Measurements from ENCODE around the gene NAA38.
A peak's percentile ranks its signal among the peaks of the same experiment; 100 is the strongest.

NAA38 gene, protein sequence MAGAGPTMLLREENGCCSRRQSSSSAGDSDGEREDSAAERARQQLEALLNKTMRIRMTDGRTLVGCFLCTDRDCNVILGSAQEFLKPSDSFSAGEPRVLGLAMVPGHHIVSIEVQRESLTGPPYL

DNA sequence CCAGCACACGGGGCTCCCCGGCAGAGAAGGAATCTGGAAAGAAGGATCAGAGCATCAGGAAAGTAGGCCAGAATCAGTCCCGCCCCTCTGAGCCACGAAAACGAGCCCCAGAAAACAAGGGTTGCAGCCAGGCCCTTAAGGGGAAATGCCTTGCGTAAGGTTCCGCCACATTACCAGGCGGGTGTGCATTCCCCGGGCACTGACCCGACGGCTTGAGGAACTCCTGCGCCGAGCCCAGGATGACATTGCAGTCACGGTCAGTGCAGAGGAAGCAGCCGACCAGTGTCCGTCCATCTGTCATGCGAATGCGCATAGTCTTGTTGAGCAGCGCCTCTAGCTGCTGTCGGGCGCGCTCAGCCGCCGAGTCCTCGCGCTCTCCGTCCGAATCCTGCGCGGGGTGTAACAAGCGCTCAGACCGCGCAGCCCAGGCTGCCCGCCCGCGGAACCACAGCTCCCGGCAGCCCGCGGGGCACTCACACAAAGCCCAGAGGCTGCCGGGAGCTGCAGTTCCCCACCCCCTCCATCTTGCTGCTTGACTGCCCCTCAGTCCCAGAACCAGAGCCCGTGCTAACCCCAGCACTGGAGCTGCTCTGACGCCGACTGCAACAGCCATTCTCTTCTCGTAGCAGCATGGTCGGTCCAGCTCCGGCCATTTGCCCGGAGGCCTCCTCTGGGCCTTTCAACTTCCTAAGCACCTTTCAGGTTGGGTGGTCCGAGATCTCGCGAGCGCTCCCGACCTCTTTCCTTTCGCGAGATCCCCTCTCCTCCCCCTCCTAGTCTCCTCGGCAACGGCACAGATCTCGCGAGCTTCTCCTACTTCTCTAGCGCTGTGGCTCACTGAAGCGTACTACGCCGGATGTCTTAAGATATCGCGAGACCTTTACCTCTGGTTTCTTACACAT is at the start of gene NAA38:
Gene NAA38, minus strand, starts transcription at position 749 of the 902 bp plus-strand sequence. Its CDS starts 96 bp downstream, at position 653.
- Mint-ChIP-seq H3K27me3 (no peaks in the 10 kb centered on the region), H3K27ac (no peak within 1 kb of the TSS), H3K4me1 (peaks cover 29% of the 10 kb centered on the region), H3K4me3 (no peak within 1 kb of the TSS), H3K9me3 (no peaks in the 10 kb centered on the region)
- DNase-seq (peak; percentile 96), ATAC-seq (peak; percentile 91)

DNA sequence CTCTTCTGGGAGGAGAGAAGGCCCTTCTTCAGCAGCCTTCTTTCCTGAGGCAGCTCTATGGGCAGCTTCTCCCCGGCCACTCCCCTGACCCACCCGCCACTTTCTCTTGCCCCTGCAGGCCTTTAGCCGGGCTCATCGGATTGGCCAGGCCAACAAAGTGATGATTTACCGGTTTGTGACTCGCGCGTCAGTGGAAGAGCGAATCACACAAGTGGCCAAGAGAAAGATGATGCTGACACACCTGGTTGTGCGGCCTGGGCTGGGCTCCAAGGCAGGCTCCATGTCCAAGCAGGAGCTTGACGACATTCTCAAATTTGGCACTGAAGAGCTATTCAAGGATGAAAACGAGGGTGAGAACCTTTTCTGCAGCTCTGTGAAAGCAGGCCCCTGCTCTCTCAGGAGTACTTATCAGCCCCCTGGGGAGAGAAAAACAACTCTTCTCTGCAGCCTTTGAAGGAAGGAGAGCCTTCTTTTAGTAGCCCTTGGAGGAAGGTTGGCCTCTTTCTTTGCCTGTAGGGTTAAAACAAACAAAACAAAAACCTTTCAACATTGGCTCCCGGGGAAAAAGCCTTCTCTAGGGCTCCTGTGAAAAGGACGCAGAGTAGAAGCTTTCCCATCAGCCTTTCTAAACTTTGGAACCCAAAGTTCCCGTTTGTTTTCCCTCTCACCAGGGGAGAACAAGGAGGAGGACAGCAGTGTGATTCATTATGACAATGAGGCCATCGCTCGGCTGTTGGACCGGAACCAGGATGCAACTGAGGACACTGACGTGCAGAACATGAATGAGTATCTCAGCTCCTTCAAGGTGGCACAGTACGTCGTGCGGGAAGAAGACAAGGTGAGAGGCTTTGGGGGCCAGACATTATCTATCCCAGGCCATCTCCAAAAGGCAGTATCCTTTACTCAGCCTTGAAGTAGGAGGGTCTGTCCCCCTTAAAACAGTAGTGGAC is 46.1 kb upstream of the NAA38 start:
- Mint-ChIP-seq H3K27ac (no peak overlapping the region), H3K27me3 (no peaks in the 10 kb centered on the region), H3K4me1 (no peaks in the 10 kb centered on the region), H3K9me3 (no peaks in the 10 kb centered on the region), H3K4me3 (no peak overlapping the region)
- no peak for DNase-seq
- ATAC-seq: no peak

DNA sequence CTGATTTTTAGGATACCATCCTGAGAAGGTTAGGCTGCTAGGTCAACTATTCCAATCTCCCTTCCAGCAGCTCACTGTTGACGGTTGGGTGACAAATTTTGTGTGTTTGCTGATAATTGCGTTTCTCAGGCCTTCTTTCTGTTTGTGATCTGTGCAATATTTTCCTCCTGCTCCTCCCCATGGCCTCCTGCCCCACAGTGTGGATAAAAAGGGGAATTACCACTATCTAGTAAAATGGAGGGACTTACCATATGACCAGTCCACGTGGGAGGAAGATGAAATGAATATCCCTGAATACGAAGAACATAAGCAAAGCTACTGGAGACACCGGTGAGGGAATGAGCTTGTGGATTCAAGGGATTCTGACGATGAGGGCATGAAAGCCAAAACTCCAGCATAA is 40.4 kb upstream of the NAA38 start:
- Mint-ChIP-seq H3K4me1 (peaks cover 33% of the 10 kb centered on the region), H3K4me3 (no peak overlapping the region), H3K27me3 (no peaks in the 10 kb centered on the region), H3K9me3 (no peaks in the 10 kb centered on the region), H3K27ac (peak overlapping the region in 1 of 2 donors; percentile 30)
- DNase-seq (peak in 1 of 2 donors; percentile 16), ATAC-seq (peak; percentile 69)

DNA sequence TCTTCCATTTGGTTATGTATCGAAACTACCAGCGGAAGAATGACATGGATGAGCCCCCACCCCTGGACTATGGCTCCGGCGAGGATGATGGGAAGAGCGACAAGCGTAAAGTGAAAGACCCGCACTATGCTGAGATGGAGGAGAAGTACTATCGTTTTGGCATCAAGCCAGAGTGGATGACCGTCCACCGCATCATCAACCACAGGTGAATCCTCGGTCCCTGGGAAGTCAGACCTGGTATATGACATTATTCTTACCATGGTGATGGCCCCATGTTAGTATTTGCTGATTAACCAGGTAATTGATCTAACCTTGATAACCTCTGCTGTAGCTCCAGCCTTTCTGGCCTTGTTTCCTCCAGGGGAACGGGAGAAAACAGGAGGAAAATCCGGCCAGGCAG is 39.7 kb upstream of the NAA38 start:
- peaks cover 33% of the 10 kb centered on the region for H3K4me1 Mint-ChIP-seq
- H3K27me3 Mint-ChIP-seq: no peaks in the 10 kb centered on the region
- H3K4me3 Mint-ChIP-seq: no peak overlapping the region
- peak in 1 of 2 donors; percentile 3 for DNase-seq
- no peak for ATAC-seq
- no peaks in the 10 kb centered on the region for H3K9me3 Mint-ChIP-seq
- peak overlapping the region; percentile 28 to 72 for H3K27ac Mint-ChIP-seq

DNA sequence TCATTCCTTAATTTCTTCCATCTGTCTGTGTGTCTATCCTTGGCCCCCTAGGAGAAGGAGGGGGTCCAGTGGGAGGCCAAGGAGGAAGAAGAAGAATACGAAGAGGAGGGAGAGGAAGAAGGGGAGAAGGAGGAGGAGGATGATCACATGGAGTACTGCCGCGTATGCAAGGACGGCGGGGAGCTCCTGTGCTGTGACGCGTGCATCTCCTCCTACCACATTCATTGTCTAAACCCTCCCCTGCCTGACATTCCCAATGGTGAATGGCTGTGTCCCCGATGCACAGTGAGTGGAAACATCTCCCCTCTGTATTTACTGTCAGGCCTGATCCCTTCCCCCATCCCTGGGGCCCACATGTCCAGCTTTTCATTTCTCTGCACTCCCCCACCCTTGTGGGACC is 37.5 kb upstream of the NAA38 start:
- Mint-ChIP-seq H3K27me3 (no peaks in the 10 kb centered on the region), H3K4me3 (no peak overlapping the region), H3K27ac (peak overlapping the region; percentile 35 to 47), H3K9me3 (no peaks in the 10 kb centered on the region), H3K4me1 (peaks cover 39% of the 10 kb centered on the region)
- DNase-seq (peak in 1 of 2 donors; percentile 2), ATAC-seq (no peak)

DNA sequence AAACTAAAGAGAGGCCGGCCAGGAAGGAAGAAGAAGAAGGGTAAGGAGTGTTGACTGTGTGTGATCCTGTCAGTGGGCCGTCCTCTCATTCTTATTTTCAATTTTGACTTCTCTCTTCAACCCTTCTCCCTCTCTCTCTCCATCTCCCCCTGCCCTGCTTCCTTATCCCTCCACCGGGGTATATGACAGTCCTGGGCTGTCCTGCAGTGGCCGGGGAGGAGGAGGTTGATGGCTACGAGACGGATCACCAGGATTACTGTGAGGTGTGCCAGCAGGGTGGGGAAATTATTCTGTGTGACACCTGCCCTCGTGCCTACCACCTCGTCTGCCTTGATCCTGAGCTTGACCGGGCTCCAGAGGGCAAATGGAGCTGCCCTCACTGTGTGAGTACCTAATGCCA is 36.9 kb upstream of the NAA38 start:
- Mint-ChIP-seq H3K27me3 (no peaks in the 10 kb centered on the region), H3K27ac (peak overlapping the region in 1 of 2 donors; percentile 72), H3K4me1 (peaks cover 39% of the 10 kb centered on the region), H3K9me3 (no peaks in the 10 kb centered on the region), H3K4me3 (no peak overlapping the region)
- peak in 1 of 2 donors; percentile 2 for DNase-seq
- no peak for ATAC-seq

DNA sequence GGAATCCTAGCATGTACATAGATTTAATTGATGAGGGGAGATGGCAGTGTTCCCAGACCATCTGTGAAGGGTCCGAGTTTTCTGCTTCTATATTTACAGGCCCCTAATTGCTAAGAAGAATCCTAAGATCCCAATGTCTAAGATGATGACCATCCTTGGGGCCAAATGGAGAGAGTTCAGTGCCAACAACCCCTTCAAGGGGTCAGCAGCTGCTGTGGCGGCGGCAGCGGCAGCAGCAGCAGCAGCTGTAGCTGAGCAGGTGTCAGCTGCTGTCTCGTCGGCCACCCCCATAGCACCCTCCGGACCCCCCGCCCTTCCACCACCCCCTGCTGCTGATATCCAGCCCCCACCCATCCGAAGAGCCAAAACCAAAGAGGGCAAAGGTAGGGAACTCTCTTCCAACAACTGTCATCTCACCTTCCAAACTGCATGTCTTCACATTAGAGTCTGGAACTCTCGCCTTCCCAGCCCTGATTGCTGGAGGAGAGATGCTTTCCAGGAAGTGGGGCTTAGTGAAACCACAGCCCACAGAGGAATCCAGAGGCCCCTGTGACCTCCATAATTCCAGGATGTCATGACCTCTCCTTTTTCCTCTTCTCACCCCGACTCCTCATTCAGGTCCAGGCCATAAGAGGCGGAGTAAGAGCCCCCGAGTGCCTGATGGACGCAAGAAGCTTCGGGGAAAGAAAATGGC is 36.0 kb upstream of the NAA38 start:
- H3K27ac Mint-ChIP-seq: peak overlapping the region in 1 of 2 donors; percentile 20
- H3K4me3 Mint-ChIP-seq: no peak overlapping the region
- no peaks in the 10 kb centered on the region for H3K27me3 Mint-ChIP-seq
- H3K9me3 Mint-ChIP-seq: no peaks in the 10 kb centered on the region
- peaks cover 39% of the 10 kb centered on the region for H3K4me1 Mint-ChIP-seq
- ATAC-seq: no peak
- DNase-seq: no peak

DNA sequence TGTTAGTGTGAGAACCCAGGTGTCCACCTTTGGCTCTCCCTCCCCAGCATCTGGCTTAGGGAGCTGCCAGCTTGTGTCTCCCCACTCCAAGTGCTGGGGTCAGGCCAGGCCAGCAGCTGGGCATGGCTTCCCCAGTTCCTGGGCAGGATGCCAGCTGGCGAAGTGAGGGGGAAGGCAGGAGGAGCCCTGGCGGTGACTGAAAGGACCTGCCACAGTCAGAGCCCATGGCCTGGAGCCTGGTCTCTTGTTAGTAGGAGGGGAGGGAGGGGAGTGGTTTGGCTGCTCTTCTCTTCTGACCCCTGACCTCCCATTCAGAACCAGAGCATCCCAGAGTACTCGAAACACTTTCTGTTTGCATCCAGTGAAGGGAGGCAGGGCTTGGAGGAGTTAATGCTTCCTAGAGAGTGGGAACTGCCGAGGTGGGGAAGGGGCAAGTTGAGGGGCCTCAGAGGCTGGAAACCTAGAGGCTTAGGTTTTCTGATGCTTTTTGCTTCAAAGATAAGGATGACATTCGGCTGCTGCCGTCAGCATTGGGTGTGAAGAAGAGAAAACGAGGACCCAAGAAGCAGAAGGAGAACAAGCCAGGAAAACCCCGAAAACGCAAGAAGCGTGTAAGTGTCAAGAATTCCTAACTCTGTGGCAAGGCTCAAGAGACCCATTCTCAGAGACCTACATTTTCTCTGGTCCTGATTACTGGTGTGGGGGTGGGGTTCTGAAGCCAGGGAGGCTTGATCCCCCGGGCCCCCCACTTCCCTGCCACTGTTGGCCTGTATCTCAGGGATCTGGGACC is 32.0 kb upstream of the NAA38 start:
- H3K27ac Mint-ChIP-seq: no peak overlapping the region
- no peak for ATAC-seq
- H3K9me3 Mint-ChIP-seq: no peaks in the 10 kb centered on the region

DNA sequence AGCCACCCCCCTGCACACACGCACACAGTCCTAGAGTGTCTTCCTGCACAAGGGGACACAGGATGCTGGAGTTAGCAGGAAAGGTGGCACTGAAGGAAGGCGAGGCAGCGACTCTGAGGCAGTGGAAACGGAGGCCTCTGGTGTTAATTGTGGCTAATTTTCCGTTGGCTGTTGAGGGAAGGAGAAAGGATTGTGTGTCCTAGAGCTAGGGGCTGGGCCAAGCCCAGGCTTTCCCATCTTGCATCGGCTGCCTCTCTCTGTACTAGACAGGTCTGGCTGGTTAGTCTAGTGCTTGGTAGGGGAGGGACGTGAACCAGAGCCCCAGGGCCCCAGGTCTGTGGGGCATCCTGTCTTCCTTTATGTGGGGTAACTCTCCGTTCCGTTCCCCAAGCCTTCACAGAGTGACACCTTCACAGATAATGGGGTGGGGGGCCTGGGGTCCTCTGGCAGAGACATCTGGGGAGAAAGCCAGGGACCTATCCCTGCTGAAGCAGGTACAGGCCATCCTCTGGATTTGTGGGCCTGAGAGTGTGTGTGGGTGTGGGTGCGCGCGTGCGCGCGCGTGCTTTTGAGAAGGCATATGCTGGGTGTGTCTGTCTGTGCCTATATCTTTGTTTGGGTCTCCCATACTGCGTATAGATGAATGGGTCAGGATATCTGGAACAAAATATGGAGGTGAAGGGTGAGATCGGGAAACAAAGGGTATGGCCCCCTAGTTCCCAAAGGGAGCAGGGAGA is 31.0 kb upstream of the NAA38 start, which contains the start of gene CHD3:
Gene CHD3, plus strand, starts transcription at position 606 of the 737 bp plus-strand sequence. CDS start 212 bp downstream, outside the sequence.
- DNase-seq (peak; percentile 48 to 60), ATAC-seq (peak; percentile 27)
- Mint-ChIP-seq H3K4me1 (peaks cover 13% of the 10 kb centered on the region), H3K4me3 (peak within 1 kb of the TSS in 1 of 2 donors; percentile 24), H3K9me3 (no peaks in the 10 kb centered on the region), H3K27me3 (no peaks in the 10 kb centered on the region), H3K27ac (no peak within 1 kb of the TSS)

More for the DNA sequence above, 32.0 kb upstream of the NAA38 start:
- H3K4me3 Mint-ChIP-seq: peak overlapping the region in 1 of 2 donors; percentile 24
- peak in 1 of 2 donors; percentile 45 for DNase-seq
- peaks cover 22% of the 10 kb centered on the region for H3K4me1 Mint-ChIP-seq
- H3K27me3 Mint-ChIP-seq: no peaks in the 10 kb centered on the region

DNA sequence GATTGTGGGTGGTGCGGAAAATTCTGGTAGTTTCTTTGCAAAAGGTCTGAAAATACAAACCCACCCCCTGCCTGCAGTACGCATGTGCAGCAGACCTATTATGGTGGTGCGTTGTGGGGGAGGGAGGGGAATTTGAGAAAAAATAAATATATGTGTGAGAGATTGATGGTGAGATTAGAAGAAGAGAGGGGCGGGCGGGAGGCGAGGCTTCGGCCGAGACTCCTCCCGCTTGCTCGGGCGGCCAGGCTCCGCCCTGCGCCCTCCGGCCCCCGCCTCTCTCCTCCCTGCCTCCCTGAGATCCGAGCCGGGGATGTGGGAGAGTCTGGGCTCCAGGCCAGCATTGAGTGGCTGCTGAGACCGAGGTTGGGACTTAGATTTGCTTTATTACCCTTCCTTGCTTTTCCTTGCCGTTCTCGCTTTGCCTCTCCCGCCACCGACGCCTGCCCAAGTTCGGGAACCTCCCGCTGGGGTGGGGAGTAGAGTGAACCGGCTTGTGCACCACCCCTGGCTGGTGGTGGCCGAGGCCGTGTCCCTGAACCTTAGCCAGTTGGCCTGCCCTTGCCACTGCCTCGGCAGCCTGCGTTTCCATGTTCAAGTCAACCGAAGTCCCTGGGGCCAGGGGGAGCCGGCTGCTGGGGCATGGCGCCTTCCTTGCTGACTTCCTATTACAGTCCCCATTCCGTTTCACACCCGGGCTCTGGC is 30.3 kb upstream of the NAA38 start:
- Mint-ChIP-seq H3K4me1 (peaks cover 13% of the 10 kb centered on the region), H3K9me3 (no peaks in the 10 kb centered on the region), H3K27me3 (no peaks in the 10 kb centered on the region), H3K27ac (no peak overlapping the region), H3K4me3 (no peak overlapping the region)
- DNase-seq (peak; percentile 86 to 92), ATAC-seq (peak; percentile 71)

DNA sequence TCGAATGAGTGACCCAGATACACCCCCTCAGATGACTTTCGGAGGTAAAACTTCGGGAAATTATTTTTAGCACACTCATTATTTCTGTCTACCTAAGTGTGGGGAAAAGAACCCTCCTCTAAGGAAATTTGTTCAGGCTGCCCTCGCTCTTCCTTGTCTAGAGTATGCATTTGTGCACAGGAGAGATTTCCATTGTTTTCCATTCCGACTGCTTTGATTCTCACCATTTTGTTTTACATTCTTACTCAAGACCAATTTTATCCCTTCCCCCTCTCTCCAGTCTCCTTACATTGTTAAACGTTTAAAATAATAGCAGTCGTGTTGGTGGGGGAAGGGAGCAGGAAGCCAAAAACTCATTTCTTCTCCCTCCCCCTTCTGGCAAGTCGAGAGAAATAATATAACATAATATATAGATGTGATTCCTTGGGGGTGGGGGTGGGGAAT is 29.7 kb upstream of the NAA38 start:
- DNase-seq (no peak), ATAC-seq (no peak)
- H3K27ac Mint-ChIP-seq: no peak overlapping the region
- H3K4me3 Mint-ChIP-seq: no peak overlapping the region
- no peaks in the 10 kb centered on the region for H3K27me3 Mint-ChIP-seq
- no peaks in the 10 kb centered on the region for H3K9me3 Mint-ChIP-seq
- H3K4me1 Mint-ChIP-seq: peaks cover 13% of the 10 kb centered on the region

DNA sequence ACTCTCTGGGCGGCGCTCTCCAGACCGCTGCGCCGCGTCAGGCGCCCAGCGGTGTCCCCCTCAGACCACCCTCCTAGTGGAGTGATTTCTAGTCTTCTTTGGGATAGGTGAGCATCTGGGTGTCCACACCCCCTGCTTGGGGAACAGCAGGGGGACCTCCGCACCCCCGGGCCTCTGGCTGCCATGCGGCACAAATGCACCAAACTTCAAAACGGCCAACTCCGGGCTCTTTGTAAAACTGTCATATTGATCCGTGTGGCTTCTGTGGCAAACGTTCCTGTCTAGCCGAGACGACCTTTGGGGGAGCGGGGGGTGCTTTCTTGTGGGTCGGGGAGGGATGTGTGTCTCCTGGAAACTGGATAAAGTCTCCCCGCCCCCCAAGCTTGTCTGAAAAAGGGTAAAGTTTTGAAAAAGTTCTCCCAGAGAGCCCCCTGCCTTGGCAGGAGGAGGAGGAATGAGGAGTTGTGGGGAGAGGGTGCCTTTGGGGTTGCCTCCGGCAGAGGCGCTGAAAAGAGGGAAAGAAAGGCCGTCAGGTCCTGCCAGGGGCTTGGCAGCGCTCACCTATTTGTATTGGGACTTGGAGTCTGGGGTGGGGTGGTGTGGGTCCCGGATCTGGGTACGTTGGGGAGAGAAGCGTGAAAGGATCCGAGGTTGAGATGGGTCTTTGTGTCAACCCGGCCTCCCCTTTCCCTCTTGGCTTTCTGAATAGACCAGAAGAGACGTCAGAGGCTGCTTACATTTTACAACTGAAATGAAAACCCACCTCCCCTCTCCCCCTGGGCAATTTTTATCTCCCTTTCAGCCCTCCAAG is 29.1 kb upstream of the NAA38 start:
- ATAC-seq (peak; percentile 42), DNase-seq (peak; percentile 57 to 61)
- Mint-ChIP-seq H3K27me3 (no peaks in the 10 kb centered on the region), H3K9me3 (no peaks in the 10 kb centered on the region), H3K4me1 (peaks cover 13% of the 10 kb centered on the region), H3K27ac (no peak overlapping the region), H3K4me3 (no peak overlapping the region)
